K562 (cell line): ENCODE data around the gene TULP1. TPM values are rescaled to one million over a fixed set of nuclear protein-coding genes. Genes with fewer than 3 reads are reported as not detected.

Source experiments
- ATF1 ChIP-seq, 2 experiments: fragments of 450-650 bp in 1 of 2; IDR thresholded peaks; 2 replicates each; pipeline ENCODE4 v1.6.1; 2016; ENCODE audit warnings: missing compliant biosample characterization in 1 of 2, missing genetic modification characterization in 1 of 2
- CSDE1 ChIP-seq, 2 experiments: fragments of 450-650 bp; IDR thresholded peaks; 2 replicates each; pipeline ENCODE4 v1.6.1; 2016; ENCODE audit warnings: mild to moderate bottlenecking in 1 of 2
- DEAF1 ChIP-seq: fragments of 450-650 bp; formaldehyde crosslinking; IDR thresholded peaks from 2 replicates; pipeline ENCODE4 v1.4.0; 2020; ENCODE audit warnings: mild to moderate bottlenecking, moderate library complexity
- DPF2 ChIP-seq: fragments of 450-650 bp; IDR thresholded peaks from 2 replicates; pipeline ENCODE4 v1.6.1; 2016
- ELF2 ChIP-seq: fragments of 250-450 bp; sonication (Bioruptor Pico); IDR thresholded peaks from 2 replicates; pipeline ENCODE4 v1.5.0; 2021; ENCODE audit warnings: mild to moderate bottlenecking
- FOXM1 ChIP-seq, 2 experiments: fragments of 450-650 bp in 1 of 2; sonication (generic) in 1 of 2; formaldehyde crosslinking in 1 of 2; IDR thresholded peaks; 2 replicates each; pipeline versions ENCODE4 v1.6.1 to v1.9.0; 2017 to 2022; ENCODE audit warnings: low read depth in 2 of 2, mild to moderate bottlenecking in 2 of 2, missing genetic modification reagents in 1 of 2, moderate library complexity in 1 of 2
- GATAD2B ChIP-seq: fragments of 450-650 bp; IDR thresholded peaks from 2 replicates; pipeline ENCODE4 v1.6.1; 2017; ENCODE audit warnings: mild to moderate bottlenecking, borderline replicate concordance
- KDM2B ChIP-seq: fragments of 250-450 bp; sonication (Bioruptor Pico); IDR thresholded peaks from 2 replicates; pipeline ENCODE4 v1.8.0; 2021; ENCODE audit warnings: mild to moderate bottlenecking, moderate library complexity
- NFATC3 ChIP-seq: fragments of 450-650 bp; IDR thresholded peaks from 2 replicates; pipeline ENCODE4 v1.6.1; 2017; ENCODE audit warnings: mild to moderate bottlenecking
- PHF8 ChIP-seq: fragments of 200-600 bp; sonication (generic); IDR thresholded peaks from 2 replicates; pipeline ENCODE4 v1.6.1; 2012; ENCODE audit warnings: mixed run types, mild to moderate bottlenecking, inconsistent platforms, low read length, moderate library complexity, borderline replicate concordance
- PML ChIP-seq: IDR thresholded peaks from 2 replicates; pipeline ENCODE4 v1.6.1; 2012; ENCODE audit warnings: low read length, inconsistent platforms
- POU5F1 ChIP-seq: fragments of 150-350 bp; IDR thresholded peaks from 2 replicates; pipeline ENCODE4 v1.6.1; 2014; ENCODE audit warnings: borderline replicate concordance, low read length, low read depth, mild to moderate bottlenecking; ENCODE audit not compliant: partially characterized antibody
- PRMT5 ChIP-seq: sonication (generic); formaldehyde crosslinking; IDR thresholded peaks from 2 replicates; pipeline ENCODE4 v1.5.0; 2020; ENCODE audit warnings: missing genetic modification reagents
- PTTG1 ChIP-seq: fragments of 450-650 bp; IDR thresholded peaks from 2 replicates; pipeline ENCODE4 v1.6.1; 2016; ENCODE audit warnings: low read depth, mild to moderate bottlenecking, missing genetic modification characterization, missing compliant biosample characterization
- SRSF9 ChIP-seq: fragments of 200-400 bp; formaldehyde crosslinking; IDR thresholded peaks from 2 replicates; pipeline ENCODE4 v1.6.1; 2017; ENCODE audit warnings: low read depth, low read length, borderline replicate concordance
- TAL1 ChIP-seq: fragments of 450-650 bp; IDR thresholded peaks from 2 replicates; pipeline ENCODE4 v1.6.1; 2016; ENCODE audit warnings: mild to moderate bottlenecking
- TSC22D4 ChIP-seq: fragments of 450-650 bp; IDR thresholded peaks from 2 replicates; pipeline ENCODE4 v1.6.1; 2016; ENCODE audit warnings: missing genetic modification characterization, missing biosample characterization, control low read depth
- ZBTB17 ChIP-seq: fragments of 450-650 bp; formaldehyde crosslinking; IDR thresholded peaks from 2 replicates; pipeline ENCODE4 v1.4.0; 2020; ENCODE audit warnings: mild to moderate bottlenecking
- ZNF143 ChIP-seq: sonication (generic); formaldehyde crosslinking; IDR thresholded peaks from 2 replicates; pipeline ENCODE4 v1.9.0; 2022; ENCODE audit warnings: mild to moderate bottlenecking, missing genetic modification reagents
- ZNF740 ChIP-seq, 3 experiments: fragments of 200-800 bp in 1 of 3; sonication (Bioruptor generic) in 1 of 3; sonication (generic) in 1 of 3; formaldehyde crosslinking in 1 of 3; IDR thresholded peaks; 2 replicates each; pipeline versions ENCODE4 v1.6.1 to v1.8.0; 2016 to 2022; ENCODE audit warnings: mild to moderate bottlenecking in 2 of 3, missing compliant biosample characterization in 2 of 3, missing genetic modification characterization in 2 of 3, missing genetic modification reagents in 1 of 3
- ZSCAN29 ChIP-seq: fragments of 450-650 bp; IDR thresholded peaks from 2 replicates; pipeline ENCODE4 v1.6.1; 2017
- polyA plus RNA-seq, 8 experiments: library from polyadenylated mRNA; depleted of rRNA in 4 of 8; stranded (reverse) in 5 of 8; unstranded in 3 of 8; fragments of >200 nt; fragmentation: Nextera tagmentation in 2 of 8; fragmentation: Illumina TruSeq in 1 of 8; extraction: Ambion mirVana in 2 of 8; extraction: Trizol in 1 of 8; gene quantifications; 2 replicates each; pipeline versions ENCODE4 v1.2.1 to v1.2.3, GENCODE V29; 2011 to 2014; ENCODE audit warnings: inconsistent platforms in 1 of 8, missing spikeins in 1 of 8
- total RNA-seq, 7 experiments: library from RNA; depleted of rRNA in 6 of 7; stranded (reverse); fragments of >200 nt in 6 of 7; fragmentation: Illumina TruSeq in 2 of 7; extraction: Trizol in 2 of 7; gene quantifications; 2 replicates each; pipeline versions ENCODE4 v1.2.1 to v1.2.3, GENCODE V29; 2011 to 2021; ENCODE audit warnings: low replicate concordance in 1 of 7

The TULP1 gene
- total and polyA plus RNA-seq, 9 of the 15 experiments (the other 6 are each of a cell fraction or from before 2014, with no cell fraction given) = 0.06 to 0.17 (median 0.09) TPM; not detected in 6

GRCh38 chr6:35468181-35468979 lies 44.3 kb downstream of the TULP1 start, which contains the start of gene RPL10A (continued):
- TF ChIP-seq ATF1 (CRISPR knock-in tag; IDR thresholded peaks at IDR 0.05) (no peak), ATF1 (tag; IDR thresholded peaks at IDR 0.05) (peak; percentile 70), ZNF740 (CRISPR knock-in tag; IDR thresholded peaks at IDR 0.05) (no peak; the same call in 1 of the 2 replicates), ZNF740 (tag; IDR thresholded peaks at IDR 0.05) (no peak), PRMT5 (CRISPR knock-in tag) (no peak), PHF8 (peak; percentile 99), ELF2 (CRISPR knock-in tag) (peak; percentile 91), ZBTB17 (CRISPR knock-in tag) (peak; percentile 82), SRSF9 (no peak), KDM2B (CRISPR knock-in tag) (peak; percentile 32; the same call in 1 of the 2 replicates), PTTG1 (tag) (no peak), DEAF1 (CRISPR knock-in tag) (peak; percentile 89), POU5F1 (no peak), TSC22D4 (tag) (no peak), TAL1 (no peak), PML (peak; percentile 95), NFATC3 (no peak), DPF2 (no peak), GATAD2B (no peak; the same call in 1 of the 2 replicates), ZNF143 (0 out of 2 replicates have a peak, but pooled peaks have one; percentile 15), FOXM1 (IDR thresholded peaks at IDR 0.05; ENCODE audit: low read depth) (no peak), FOXM1 (CRISPR knock-in tag; IDR thresholded peaks at IDR 0.05; ENCODE audit: low read depth) (peak; percentile 92), CSDE1 (IDR thresholded peaks at IDR 0.05) (peak in 1 of 2 experiments; percentile 48; a peak in 1 of 4 replicates), ZSCAN29 (peak; percentile 57)
